Epithelial cell of prostate (primary cell): ENCODE results near the gene PAGE5.

ENCODE experiments used
- DNase-seq: peaks from one replicate; pipeline ENCODE4 v3.0.0-alpha.2; 2011; ENCODE audit warnings: low read depth, low spot score
- H3K27ac ChIP-seq: fragments of 450-650 bp; 2 replicates; pipeline ENCODE4 v1.5.1; 2017; ENCODE audit warnings: mild to moderate bottlenecking

The PAGE5 gene, protein sequence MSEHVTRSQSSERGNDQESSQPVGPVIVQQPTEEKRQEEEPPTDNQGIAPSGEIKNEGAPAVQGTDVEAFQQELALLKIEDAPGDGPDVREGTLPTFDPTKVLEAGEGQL

DNA sequence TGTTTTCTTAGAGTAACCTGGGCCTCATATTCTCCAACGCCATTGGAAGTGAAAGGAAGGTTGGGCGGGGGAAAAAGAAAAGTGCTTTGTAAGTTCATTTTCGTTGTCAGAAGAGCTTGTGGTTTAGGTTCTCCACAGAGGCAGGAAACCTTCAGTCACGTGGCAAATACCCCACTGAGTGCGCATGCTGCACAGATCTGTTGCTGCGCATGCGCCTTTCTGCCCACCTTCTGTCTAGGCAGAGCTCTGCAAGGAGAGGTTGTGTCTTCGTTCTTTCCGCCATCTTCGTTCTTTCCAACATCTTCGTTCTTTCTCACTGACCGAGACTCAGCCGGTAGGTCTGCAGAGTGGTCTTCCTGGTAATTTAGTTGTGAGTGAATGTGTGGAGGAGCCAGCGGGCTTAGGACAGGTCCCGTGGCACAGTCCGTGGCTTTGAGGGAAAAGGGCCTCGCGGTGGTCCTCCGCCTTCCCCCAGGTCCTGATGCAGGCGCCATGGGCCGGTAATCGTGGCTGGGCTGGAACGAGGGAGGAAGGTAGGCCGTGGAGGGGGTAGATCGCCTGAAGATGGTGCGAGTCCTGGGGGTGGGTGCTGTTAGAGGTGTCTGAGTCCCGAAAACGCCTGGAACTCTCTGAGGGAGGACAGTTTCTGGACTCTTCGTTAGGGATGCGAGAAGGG, at the start of gene PAGE5:
Gene PAGE5, plus strand, starts transcription at position 228 of the 676 bp plus-strand sequence. CDS start 1,037 bp downstream, outside the sequence.
- DNase-seq = no peak
- H3K27ac ChIP-seq = no peak within 1 kb of the TSS

DNA sequence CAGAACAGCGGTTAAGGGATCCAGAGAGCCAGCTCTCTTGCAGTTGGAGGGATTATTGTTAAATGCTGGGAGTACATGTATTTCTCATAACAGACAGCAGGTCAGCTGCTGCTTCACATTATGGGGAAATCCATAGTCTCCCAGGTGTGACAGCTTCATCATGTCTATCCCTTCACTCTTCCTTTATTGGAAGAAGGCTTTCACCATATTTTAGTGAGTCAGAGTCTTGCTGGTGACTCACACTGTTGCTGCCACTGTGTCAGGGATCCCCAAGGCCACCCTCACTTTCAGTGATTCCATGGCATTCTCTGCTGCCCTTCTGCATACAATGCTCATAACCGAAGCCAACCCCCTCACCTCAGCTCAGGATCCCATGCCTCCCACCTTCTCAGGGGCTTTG, 32.9 kb upstream of the PAGE5 start:
- DNase-seq = no peak
- no peak overlapping the region for H3K27ac ChIP-seq

DNA sequence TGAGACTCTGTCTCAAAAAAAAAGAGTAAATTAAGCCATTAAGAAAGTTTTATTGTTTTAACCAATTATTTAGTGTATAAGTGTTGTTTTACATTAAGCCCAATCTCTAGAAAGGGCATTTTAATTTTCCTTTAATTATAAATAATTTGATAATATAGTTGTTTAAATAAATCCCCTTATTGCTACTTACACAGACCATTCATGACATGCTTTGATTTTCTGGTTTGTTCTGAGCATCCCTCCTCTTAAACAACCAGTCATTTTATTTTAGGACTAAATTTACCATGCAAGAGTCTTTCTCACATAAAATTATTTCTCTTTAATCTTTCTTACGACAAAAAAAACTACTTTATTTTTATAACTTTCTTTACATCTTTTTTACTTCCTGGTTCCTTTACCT, 23.5 kb upstream of the PAGE5 start:
- no peak for DNase-seq
- H3K27ac ChIP-seq = no peak overlapping the region

DNA sequence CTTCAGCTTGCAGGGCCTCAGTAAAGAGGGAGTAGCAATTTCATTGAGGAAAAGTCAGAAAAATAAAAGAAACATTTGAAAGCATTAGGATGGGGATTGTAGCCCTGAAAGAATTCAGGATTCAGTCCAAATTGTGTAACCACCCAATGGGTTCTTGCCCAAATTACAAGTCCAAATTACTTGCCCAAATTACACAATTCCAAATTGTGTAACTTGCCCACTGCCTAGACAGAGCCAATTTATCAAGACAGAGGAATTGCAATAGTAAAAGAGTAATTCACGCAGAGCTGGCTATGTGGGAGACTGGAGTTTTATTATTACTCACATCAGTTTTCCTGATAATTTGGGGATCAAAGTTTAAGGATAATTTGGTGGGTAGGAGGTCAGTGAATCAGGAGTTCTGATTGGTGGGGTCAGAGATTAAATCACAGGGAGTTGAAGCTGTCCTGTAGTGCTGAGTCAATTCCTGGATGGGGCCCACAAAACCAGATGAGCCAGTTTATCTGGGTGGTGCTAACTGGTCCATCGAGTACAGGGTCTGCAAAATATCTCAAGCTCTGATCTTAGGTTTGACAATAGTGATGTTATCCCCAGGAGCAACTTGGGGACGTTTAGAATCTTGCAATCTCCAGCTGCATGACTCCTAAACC, 18.1 kb upstream of the PAGE5 start:
- no peak for DNase-seq
- H3K27ac ChIP-seq = no peak overlapping the region

DNA sequence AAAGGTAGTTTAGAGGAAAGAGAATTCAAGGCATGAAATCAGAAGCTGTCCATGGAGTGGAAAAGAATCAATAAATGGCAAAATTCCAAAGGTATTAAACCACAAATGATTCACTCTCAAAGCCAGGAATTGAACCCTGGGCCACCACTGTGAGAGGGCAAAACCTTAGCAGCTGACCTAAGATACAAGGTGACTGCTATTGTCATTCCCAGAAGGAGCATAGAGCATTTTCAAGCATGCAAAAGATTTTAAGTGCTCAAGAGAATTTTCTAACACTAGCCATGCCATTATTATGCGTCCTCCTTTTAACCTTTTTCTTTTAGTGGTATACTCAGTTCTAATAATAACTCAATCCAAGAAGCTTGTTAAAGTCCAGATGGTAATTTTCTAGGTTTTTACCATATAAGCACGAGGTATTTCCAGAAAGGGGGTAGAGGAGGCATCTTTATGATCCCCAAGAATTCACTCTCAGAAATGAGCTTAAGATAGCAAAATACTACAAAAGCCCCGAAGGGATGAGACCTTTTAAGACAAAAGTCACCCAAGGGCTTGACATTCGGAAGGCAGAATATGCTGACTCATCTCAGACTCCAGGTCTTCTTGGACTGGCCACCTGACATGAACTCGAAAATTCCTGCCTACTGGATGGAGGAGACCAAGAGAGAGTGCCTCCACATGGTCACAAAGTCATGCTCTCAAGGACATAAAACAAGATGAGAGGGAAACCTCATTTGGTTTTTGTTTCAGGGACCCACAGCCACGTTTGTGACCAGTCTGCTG, 13.8 kb upstream of the PAGE5 start:
- no peak overlapping the region for H3K27ac ChIP-seq
- no peak for DNase-seq

DNA sequence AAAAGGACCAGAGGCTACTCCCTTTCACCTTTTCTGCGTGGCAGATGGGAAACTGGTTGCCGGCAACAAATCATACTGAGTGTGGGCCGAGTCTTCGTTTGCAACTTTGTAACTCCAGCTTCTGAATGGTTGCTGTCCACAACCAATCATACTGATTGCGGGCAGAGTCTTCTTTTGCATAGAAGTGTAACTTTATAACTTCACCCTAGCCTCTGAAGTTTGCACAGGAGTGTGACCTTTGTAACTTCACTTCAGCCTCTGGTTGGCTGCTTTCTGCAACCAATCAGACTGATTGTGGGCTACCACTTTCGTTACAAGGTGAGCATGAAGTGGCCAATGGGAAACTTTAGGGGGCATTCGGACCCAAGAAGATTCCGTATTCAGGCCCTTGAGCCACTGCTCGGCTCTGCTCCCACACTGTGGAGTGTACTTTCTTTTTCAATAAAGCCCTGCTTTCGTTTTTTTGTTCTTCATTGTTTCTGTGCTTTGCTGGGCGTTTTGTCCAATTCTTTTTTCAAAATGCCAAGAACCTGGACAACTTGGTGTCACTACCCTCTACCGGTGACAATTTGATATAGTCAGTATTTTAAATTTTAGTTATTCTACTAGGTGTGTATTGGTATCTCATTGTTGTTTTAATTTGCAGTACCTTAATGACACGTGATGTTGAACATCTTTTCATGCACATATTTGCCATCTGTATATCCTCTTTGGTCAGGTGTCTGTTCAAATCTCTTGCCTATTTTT, 9.0 kb upstream of the PAGE5 start:
- no peak overlapping the region for H3K27ac ChIP-seq
- no peak for DNase-seq

DNA sequence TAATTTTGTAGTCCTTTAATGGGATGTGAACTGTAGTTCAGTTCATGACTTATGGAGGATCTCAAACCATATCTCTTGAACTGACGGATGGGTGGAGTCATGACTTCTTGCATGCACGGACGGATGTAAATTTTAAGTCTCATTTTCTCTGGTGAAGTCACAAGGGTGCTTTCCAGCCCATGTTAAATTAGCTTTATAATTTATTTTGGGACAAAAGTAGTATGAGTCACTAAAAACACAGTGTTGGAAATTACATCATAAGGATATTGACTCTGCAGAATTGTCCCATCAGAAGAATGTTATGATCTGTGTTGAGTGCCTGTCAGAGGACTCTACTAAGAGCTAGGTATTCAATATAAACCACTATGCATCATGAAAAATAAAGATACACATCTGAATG, 6.8 kb upstream of the PAGE5 start:
- no peak overlapping the region for H3K27ac ChIP-seq
- DNase-seq = no peak

DNA sequence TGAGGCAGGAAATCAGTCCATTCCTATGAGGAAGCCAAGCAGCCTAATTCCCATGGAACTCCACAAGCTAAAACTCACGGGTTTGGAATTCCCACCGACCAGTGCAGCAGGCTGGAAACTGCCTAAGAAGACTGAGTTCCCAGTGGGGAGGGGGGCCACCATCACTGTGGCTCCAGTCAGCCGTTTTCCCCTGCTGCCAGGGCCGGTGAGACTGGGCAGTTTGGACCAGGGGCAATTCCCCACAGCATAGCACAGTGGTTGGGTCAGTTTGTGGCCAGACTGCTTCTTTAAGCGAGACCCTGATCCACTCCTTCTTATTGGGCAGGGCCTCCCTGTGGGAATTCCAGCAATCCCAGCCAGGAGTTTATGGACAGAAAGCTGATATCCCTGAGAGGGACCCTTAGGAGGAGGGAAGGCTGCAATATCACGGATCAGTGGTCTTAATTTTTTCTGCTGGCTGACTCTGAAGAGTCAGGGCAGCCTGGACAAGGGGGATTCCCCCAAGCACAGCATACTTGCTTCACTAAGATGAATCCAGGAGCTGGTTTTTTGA, 20.7 kb downstream of the PAGE5 start:
- DNase-seq = no peak
- no peak overlapping the region for H3K27ac ChIP-seq

DNA sequence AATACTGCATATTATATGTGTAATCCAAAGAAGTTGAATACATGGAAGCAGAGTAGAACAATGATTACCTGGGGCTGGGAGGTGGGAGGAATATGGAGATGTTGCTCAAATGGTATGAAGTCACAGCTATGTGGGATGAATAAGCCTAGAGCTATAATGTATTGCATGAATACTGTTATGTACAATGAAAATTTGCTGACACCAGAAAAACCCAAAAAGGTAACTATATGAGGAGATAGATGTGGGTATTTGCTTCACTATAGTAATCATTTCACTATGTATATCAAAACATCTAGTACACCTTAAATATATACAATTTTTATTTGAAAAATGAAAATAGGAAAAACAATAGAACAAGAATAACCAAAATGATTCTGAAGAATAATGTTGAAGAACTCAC, 33.4 kb downstream of the PAGE5 start:
- no peak for DNase-seq
- no peak overlapping the region for H3K27ac ChIP-seq

DNA sequence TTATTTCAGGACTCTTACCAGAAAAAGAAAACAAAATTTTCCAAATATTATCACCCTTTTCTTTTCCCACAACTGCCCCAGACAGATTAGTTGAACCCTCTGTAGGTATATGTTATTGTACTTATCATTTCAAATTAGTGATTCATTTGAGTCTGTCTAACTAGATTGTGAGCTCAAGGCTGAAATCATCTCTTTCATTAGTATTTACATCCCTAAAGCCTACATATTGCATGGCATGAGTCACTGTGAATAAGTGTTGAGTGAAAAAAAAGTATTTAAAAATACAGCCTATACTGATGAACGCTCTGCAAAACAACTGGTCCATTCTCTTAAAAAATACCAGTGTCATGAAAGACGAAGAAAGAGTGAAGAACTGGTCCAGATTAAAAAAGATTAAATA, 40.7 kb downstream of the PAGE5 start:
- H3K27ac ChIP-seq = no peak overlapping the region
- no peak for DNase-seq

DNA sequence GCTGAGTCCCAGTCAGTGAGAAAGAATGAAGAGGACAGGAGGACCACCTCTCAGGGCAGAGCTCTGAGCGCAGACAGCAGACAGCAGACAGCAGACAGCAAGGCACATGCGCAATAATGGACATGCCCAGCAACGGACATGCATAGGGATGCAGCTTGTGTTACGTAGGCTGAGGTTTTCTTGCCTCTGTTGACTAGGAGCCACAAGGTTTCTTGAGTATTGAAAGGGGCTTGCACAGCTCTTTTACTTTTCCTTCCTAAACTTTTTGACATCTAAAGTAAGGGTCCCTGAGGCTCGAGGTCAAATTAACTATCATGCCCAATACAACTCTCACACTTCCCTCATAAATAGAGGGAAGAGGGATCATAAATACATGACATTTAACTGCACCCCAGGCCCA, 44.7 kb downstream of the PAGE5 start, which contains the start of gene PAGE3:
Gene PAGE3, minus strand, starts transcription at position 101 of the 400 bp plus-strand sequence. CDS start 1,013 bp downstream, outside the sequence.
- DNase-seq = no peak
- H3K27ac ChIP-seq = no peak within 1 kb of the TSS
